Glomerular visceral epithelial cell (primary cell): ENCODE measurements around the gene ARL5C.

Source experiments
- DNase-seq: peaks from one replicate; pipeline ENCODE4 v3.0.0-alpha.2; 2016; ENCODE audit errors: extremely low spot score

The ARL5C gene

GRCh38 chr17:39167476-39167875 is 1.5 kb upstream of the ARL5C start:
- no peak for DNase-seq

- no peak for DNase-seq
Measured at GRCh38 chr17:39166437-39167335, 725 bp upstream of the ARL5C start.

- no peak for DNase-seq
Measured at GRCh38 chr17:39165178-39165840, 652 bp downstream of the ARL5C start.

GRCh38 chr17:39164675-39165143 is 1.3 kb downstream of the ARL5C start:
- peak; percentile 80 for DNase-seq

GRCh38 chr17:39161962-39162361 is 4.0 kb downstream of the ARL5C start:
- no peak for DNase-seq

GRCh38 chr17:39158623-39159022 is 7.3 kb downstream of the ARL5C start:
- DNase-seq = no peak

GRCh38 chr17:39156491-39156890 is 9.5 kb downstream of the ARL5C start:
- DNase-seq = no peak

GRCh38 chr17:39155654-39156053 is 10.3 kb downstream of the ARL5C start:
- no peak for DNase-seq

GRCh38 chr17:39153599-39154051 is 12.3 kb downstream of the ARL5C start:
- DNase-seq = peak; percentile 92

- DNase-seq = no peak
Measured at GRCh38 chr17:39151943-39152818, 13.8 kb downstream of the ARL5C start.

- DNase-seq = no peak
Measured at GRCh38 chr17:39151150-39151942, 14.6 kb downstream of the ARL5C start, which contains the start of gene PLXDC1. Gene PLXDC1, minus strand, starts transcription at chr17:39151637. Its CDS starts 200 bp downstream, at chr17:39151437.

GRCh38 chr17:39150795-39151149 is 15.2 kb downstream of the ARL5C start:
- no peak for DNase-seq

GRCh38 chr17:39150104-39150634 is 15.8 kb downstream of the ARL5C start:
- DNase-seq = no peak

GRCh38 chr17:39147221-39148185 is 18.5 kb downstream of the ARL5C start:
- DNase-seq = no peak

- no peak for DNase-seq
Measured at GRCh38 chr17:39146273-39146672, 19.7 kb downstream of the ARL5C start.

GRCh38 chr17:39145143-39145542 is 20.8 kb downstream of the ARL5C start:
- no peak for DNase-seq

- DNase-seq = peak; percentile 88
Measured at GRCh38 chr17:39144416-39144840, 21.5 kb downstream of the ARL5C start.

GRCh38 chr17:39143552-39144093 is 22.3 kb downstream of the ARL5C start:
- DNase-seq = no peak
